Natural killer cell (primary cell): ENCODE data around the gene PLCB4. TPM values are rescaled to one million over a fixed set of nuclear protein-coding genes. Genes with fewer than 3 reads are reported as not detected.

Experiments used
- ATAC-seq, 3 donors: fragments of 150-1000 bp in 2 of 3; fragments of 200-7000 bp in 1 of 3; cut with Tn5 transposase; 1 replicate in 1 of 3; 2 replicates in 2 of 3; pipeline ENCODE4 v1.10.0; 2021; ENCODE audit warnings: mild to moderate bottlenecking in 2 of 3, moderate library complexity in 2 of 3
- DNase-seq, 2 donors: peaks; one replicate each; pipeline versions ENCODE4 v3.0.0 to v3.0.0-alpha.2; 2013 to 2021; ENCODE audit warnings: mixed read lengths in 1 of 2
- H3K27ac ChIP-seq: one replicate; pipeline ENCODE4 v1.5.1; 2013; ENCODE audit warnings: mild to moderate bottlenecking, low read length
- H3K27me3 ChIP-seq: one replicate; pipeline ENCODE4 v1.6.1; 2013; ENCODE audit warnings: low read length; ENCODE audit not compliant: control insufficient read depth, insufficient read depth
- H3K36me3 ChIP-seq: one replicate; pipeline ENCODE4 v1.6.1; 2013; ENCODE audit warnings: low read length; ENCODE audit not compliant: control insufficient read depth, insufficient read depth
- H3K4me1 ChIP-seq: one replicate; pipeline ENCODE4 v1.6.1; 2013; ENCODE audit warnings: low read length; ENCODE audit not compliant: control insufficient read depth, insufficient read depth
- H3K4me3 ChIP-seq: one replicate; pipeline ENCODE4 v1.5.1; 2013; ENCODE audit warnings: low read length
- H3K9me3 ChIP-seq: one replicate; pipeline ENCODE4 v1.6.1; 2013; ENCODE audit warnings: low read length; ENCODE audit not compliant: control insufficient read depth, insufficient read depth
- H3K27ac Mint-ChIP-seq, 2 donors: one replicate each; pipeline ENCODE4 v1.8.0; 2022; ENCODE audit warnings: mild to moderate bottlenecking in 2 of 2, mixed read lengths in 2 of 2, moderate library complexity in 1 of 2
- H3K27me3 Mint-ChIP-seq, 2 donors: one replicate each; pipeline ENCODE4 v1.8.0; 2022; ENCODE audit warnings: low read depth in 2 of 2, mixed read lengths in 2 of 2
- H3K36me3 Mint-ChIP-seq: one replicate; pipeline ENCODE4 v1.8.0; 2022; ENCODE audit warnings: mixed read lengths
- H3K4me1 Mint-ChIP-seq, 2 donors: one replicate each; pipeline ENCODE4 v1.8.0; 2022; ENCODE audit warnings: mixed read lengths in 2 of 2
- H3K4me3 Mint-ChIP-seq: one replicate; pipeline ENCODE4 v1.8.0; 2022; ENCODE audit warnings: mild to moderate bottlenecking, moderate library complexity, mixed read lengths
- H3K9me3 Mint-ChIP-seq, 2 donors: one replicate each; pipeline ENCODE4 v1.8.0; 2022; ENCODE audit warnings: mixed read lengths in 2 of 2
- WGBS: methylation state at CpG from one replicate; pipeline ENCODE4 v1.1.7; 2013; ENCODE audit warnings: missing lambda C conversion rate; ENCODE audit not compliant: insufficient coverage; 5-methylcytosine and 5-hydroxymethylcytosine counted together
- intact Hi-C: fragments of 100-400 bp; cut with micrococcal nuclease; formaldehyde crosslinking; loops from one replicate; pipeline ENCODE4 v1.14.2; 2022
- total RNA-seq, 4 donors: library from RNA; stranded (reverse); fragments of 120-200 nt in 1 of 4; gene quantifications; one replicate each; pipeline versions ENCODE4 v1.2.3 to v1.2.4, GENCODE V29; 2013 to 2022
- TF ChIP-seq, protein P1 (sequence below): fragments of 200-600 bp; IDR thresholded peaks from one replicate; pipeline ENCODE4 v1.8.0; 2022; ENCODE audit warnings: antibody characterized with exemption

PLCB4 gene
- total RNA-seq, 3 donors from 2014 or later (not counting 1 experiment from before 2014, with no cell fraction given), result 0.05 to 0.40 TPM; not detected in 1

DNA sequence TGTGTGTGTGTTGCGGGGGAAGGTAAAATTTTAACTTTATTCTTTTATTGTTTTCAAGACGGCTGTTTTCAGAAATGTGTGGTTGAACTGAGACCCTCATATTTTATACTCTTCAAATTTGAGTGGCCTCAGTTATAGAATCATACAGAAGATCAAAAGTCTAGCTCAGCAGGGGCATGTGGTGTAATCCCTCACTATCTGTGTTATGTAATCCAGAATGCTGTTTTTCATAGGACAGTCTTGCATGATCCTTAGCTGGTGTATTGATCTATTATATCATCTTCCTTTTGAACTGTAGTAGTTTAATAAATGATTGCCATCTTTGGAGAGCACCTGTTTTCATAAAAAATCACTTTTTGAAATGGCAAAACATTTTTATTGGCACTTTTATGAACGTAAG is 1.4 kb downstream of the PLCB4 start:
- intact Hi-C loops, result no loop called here
- DNase-seq (no peak), ATAC-seq (no peak)
- H3K4me3 Mint-ChIP-seq, result no peak overlapping the region
- Histone ChIP-seq H3K27ac (no peak overlapping the region), H3K27me3 (peaks cover 3% of the 10 kb centered on the region), H3K36me3 (no peaks in the 10 kb centered on the region), H3K4me1 (no peaks in the 10 kb centered on the region), H3K4me3 (no peak overlapping the region), H3K9me3 (peaks cover 3% of the 10 kb centered on the region)
- peaks cover 20 to 32% of the 10 kb centered on the region in 2 donors for H3K27me3 Mint-ChIP-seq
- peaks cover 4 to 5% of the 10 kb centered on the region in 2 donors for H3K4me1 Mint-ChIP-seq
- no peak overlapping the region for H3K27ac Mint-ChIP-seq
- TF ChIP-seq, protein P1, sequence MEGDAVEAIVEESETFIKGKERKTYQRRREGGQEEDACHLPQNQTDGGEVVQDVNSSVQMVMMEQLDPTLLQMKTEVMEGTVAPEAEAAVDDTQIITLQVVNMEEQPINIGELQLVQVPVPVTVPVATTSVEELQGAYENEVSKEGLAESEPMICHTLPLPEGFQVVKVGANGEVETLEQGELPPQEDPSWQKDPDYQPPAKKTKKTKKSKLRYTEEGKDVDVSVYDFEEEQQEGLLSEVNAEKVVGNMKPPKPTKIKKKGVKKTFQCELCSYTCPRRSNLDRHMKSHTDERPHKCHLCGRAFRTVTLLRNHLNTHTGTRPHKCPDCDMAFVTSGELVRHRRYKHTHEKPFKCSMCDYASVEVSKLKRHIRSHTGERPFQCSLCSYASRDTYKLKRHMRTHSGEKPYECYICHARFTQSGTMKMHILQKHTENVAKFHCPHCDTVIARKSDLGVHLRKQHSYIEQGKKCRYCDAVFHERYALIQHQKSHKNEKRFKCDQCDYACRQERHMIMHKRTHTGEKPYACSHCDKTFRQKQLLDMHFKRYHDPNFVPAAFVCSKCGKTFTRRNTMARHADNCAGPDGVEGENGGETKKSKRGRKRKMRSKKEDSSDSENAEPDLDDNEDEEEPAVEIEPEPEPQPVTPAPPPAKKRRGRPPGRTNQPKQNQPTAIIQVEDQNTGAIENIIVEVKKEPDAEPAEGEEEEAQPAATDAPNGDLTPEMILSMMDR, result no peak
- peaks cover 8% of the 10 kb centered on the region for H3K36me3 Mint-ChIP-seq
- H3K9me3 Mint-ChIP-seq, result peaks cover 0 to 2% of the 10 kb centered on the region in 2 donors
- 95% methylated on average over 3 of the region's 3 CpGs for WGBS

DNA sequence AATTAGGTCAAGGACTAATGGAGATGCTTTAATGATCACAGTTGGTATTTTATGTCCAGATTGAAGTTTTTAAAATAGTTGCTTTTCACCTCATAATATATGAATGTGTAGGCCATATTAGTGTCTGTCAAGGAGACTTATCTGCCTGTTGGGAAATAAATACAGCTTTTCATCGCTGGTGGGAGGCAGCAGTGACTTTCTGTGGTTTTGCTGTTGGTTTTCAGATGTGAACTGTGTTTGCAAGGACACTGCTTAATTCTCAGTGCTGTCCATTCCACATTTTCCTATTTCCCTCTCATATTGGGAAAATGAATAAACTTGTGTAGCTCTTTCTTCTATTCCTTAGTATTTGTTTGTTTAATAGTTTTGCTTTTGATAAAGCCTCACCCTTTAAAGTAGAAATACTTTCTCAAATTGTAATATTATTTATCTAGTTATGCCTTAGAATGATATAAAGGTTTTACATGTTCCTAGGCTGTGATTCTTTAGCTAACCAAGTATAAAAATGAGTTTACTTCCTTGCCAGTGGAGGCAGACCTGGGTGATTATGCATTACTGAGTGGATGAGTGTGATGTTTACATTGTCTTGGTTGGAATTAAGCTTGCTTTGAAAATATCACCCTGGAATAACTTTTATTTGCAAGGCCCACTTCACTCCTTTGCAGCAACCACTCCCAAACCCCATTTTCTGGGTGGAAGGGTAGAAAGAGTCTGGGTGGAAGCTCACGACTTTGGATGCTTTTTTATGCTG is 3.3 kb downstream of the PLCB4 start:
- H3K27me3 ChIP-seq, result peaks cover 3% of the 10 kb centered on the region
- Mint-ChIP-seq H3K36me3 (peaks cover 8% of the 10 kb centered on the region), H3K4me3 (no peak overlapping the region), H3K9me3 (peaks cover 0 to 2% of the 10 kb centered on the region in 2 donors), H3K27ac (no peak overlapping the region), H3K4me1 (peaks cover 4 to 5% of the 10 kb centered on the region in 2 donors), H3K27me3 (peaks cover 16 to 29% of the 10 kb centered on the region in 2 donors)
- H3K9me3 ChIP-seq, result peaks cover 3% of the 10 kb centered on the region
- no peak overlapping the region for H3K4me3 ChIP-seq
- WGBS, result no CpG with 5 or more reads among the region's 2 CpGs
- ATAC-seq (no peak), DNase-seq (no peak)
- H3K27ac ChIP-seq, result no peak overlapping the region
- no peaks in the 10 kb centered on the region for H3K4me1 ChIP-seq
- intact Hi-C loops, result no loop called here
- H3K36me3 ChIP-seq, result no peaks in the 10 kb centered on the region
- TF ChIP-seq, protein P1, result no peak

DNA sequence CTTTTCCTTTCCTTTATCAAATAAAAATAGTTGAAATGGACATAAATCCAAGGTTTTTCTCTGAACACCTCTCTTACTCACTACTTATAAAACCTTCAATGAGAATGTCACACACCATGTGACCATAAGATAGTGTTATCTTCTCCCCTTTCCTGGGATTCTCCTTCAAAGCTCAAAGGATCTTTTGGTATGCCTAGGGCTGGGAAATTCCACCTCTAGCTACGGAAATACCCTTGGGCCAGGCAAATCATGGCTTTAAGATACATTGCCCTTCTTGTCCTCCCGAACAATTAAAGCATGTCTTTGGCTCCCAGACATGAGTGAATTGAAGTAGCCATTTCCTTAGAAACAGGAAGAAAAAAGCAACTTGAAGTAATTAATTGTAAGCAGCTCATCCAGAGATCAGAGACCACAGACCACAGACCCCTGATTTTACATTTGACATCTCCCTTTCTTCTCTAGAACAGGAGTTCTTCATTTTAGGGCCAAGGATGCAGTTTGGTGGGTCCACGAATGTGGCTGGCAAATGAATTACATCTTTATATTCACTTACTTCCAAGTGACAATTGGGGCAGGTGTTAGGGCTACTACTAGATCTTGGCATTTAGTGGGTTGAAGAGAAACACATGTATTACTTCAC is 4.1 kb downstream of the PLCB4 start:
- Mint-ChIP-seq H3K4me1 (peaks cover 4 to 5% of the 10 kb centered on the region in 2 donors), H3K27ac (no peak overlapping the region), H3K36me3 (peaks cover 8% of the 10 kb centered on the region), H3K9me3 (peaks cover 0 to 2% of the 10 kb centered on the region in 2 donors), H3K27me3 (peaks cover 14 to 23% of the 10 kb centered on the region in 2 donors), H3K4me3 (no peak overlapping the region)
- TF ChIP-seq, protein P1, result no peak
- DNase-seq (no peak), ATAC-seq (no peak)
- H3K4me1 ChIP-seq, result no peaks in the 10 kb centered on the region
- no peak overlapping the region for H3K27ac ChIP-seq
- H3K9me3 ChIP-seq, result no peaks in the 10 kb centered on the region
- 78% methylated on average over 2 of the region's 3 CpGs for WGBS
- intact Hi-C loops, result no loop called here
- peaks cover under 1% of the 10 kb centered on the region for H3K27me3 ChIP-seq
- H3K36me3 ChIP-seq, result no peaks in the 10 kb centered on the region
- H3K4me3 ChIP-seq, result no peak overlapping the region
